Measurements from ENCODE around the gene LOXL3. TPM values are rescaled to one million over a fixed set of nuclear protein-coding genes. Genes with fewer than 3 reads are reported as not detected.
A peak's percentile ranks its signal among the peaks of the same experiment; 100 is the strongest.

Gene LOXL3
- total RNA-seq, 1 donor from 2014 or later, result 16.1 TPM

DNA sequence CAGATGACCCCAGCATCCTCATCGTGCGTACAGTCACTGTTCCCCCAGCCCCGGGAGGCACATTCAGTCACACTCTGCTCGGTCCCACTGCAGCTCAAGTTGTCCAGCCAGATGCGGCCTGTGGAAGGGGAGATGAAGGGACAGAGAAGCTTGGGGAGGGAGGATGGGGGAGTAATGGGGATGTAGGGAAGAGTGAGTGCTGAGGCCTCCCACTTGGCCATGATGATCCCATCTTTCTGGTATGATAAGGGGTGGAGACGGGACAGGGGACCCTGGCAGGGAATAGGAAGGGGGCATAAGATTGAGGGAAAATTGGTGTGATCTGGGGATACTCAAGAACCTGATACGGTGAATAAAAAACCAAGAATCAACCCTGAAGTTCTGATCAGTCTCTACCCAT lies 3.5 kb downstream of the LOXL3 start:
- no peak for DNase-seq

DNA sequence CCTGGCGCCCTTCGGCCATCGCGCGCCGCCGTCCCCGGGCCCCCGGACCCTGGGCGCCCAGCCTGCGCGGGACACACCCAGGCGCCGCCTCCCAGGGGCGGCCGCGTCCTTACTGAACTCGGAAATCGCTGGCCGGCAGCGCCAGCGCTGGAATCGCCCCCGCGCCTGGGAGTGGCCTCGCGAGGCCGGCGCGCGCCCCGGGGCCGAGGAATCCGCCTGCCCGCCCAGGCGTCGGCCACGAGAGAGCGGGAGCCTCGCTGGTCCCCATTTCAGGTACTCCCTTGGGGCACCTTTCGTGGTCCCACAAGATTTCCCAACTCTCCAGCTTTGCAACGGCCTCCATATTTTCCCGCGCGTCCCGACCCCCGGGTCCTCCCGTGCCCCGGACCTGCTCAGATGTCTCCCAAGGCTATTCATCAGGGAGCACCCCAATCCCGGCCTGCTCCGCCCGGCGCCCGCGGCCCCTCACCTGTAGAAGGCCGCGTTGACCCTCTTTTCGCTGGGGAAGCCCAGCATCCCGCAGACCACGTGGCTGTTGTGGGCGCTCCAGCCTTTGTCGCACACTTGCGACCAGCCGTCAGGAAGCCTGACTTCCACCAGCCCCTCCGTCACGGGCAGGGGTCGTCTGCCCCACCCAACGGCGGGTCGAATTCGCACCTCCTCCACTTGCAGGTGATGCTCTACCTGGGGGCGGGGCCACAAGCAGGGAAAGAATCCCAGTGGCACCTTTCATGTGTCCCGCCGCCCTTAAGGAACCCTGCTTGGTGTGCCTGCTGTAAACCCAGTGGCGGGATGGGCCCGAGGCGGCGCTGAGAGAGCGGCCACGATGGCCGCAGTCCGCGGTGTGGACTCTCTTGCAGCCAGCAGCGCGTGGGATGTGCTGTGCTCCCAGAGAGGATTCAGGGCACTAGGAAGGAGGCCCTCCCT lies 4.6 kb downstream of the LOXL3 start:
- no peak for DNase-seq

DNA sequence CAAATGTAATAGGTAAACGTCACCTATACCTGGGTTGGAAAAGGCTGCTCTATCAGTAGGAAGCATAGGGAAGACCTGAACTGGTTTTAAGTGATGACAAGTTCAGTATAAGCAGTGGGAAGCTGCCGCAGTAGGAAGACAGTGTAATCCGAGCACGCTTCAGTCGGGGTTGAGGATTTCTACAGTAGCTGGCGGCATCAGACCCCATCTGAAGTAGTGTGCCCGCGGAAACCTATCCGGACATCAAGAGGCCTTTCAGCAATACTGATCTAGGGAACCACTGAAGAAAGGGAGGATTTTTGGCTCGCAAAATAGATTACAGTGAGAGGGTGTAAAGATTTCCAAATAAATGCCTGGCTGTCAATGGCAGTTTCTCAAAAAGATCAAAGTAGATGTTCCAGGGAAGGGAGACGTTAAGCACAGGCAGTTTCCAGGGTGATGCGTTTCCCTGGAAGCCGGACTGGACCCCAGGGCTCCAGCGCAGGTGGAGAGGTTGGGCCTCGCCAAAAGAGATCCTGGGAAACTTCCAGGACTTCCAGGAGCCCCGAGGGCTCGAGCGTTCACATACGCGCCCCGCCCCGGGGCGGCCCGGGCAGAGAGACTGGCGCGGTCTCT lies 5.3 kb downstream of the LOXL3 start:
- no peak for DNase-seq

DNA sequence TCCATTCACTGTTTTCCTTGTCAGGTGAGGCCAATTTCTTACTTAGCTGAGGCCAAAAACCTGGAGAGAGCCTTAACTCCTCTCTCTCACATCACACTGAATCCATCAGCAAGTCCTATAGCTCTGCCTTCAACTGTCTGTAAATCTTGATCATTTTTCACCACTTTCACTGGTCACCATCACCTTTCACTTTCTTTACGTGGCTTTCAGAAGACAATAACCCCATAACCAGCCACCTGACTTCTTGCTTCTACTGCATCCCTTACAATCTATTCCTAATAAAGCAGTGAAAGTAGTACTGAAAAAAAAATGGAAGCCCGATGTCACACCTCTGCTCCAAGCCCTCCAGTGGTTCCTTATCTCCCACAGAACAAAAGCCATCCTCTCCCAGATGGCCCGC lies 7.7 kb downstream of the LOXL3 start:
- DNase-seq, result no peak

DNA sequence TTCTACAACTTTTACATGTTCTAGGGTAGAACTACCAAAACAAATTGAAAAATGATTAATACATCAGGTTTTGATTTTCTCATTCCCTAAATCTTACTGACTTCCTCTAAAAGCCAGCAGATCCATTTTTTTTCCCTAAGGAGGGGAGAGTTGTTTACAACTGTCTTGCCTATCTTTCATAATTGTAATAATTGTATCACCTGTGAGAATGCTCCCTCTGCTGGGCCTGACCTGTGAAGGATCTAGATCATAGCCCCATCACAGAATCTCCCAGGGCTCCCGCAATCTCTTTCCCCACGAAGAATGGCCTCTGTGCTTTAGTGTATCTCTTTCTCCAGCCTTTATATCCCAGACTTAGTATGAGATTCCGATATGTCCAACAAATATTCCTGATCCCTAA lies 9.1 kb downstream of the LOXL3 start:
- no peak for DNase-seq

DNA sequence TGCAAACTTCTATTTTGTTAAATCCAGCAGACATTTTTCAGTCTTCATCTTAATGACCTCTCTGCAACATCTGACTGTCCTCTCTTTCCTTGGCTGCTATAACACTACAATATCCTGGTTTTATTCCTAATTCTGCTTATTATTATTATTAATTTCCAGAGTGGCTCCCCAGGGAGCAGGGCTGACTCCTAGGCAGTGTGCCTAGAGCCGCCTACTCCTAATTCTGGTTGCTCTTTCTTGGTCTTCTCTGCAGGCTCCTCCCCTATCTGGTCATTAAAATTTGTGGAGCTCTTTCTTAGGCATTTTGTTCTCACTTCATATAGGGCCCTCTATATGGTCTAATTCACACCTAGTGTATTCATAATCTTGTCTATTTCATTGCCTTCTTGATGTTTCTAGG lies 10.8 kb downstream of the LOXL3 start:
- no peak for DNase-seq

DNA sequence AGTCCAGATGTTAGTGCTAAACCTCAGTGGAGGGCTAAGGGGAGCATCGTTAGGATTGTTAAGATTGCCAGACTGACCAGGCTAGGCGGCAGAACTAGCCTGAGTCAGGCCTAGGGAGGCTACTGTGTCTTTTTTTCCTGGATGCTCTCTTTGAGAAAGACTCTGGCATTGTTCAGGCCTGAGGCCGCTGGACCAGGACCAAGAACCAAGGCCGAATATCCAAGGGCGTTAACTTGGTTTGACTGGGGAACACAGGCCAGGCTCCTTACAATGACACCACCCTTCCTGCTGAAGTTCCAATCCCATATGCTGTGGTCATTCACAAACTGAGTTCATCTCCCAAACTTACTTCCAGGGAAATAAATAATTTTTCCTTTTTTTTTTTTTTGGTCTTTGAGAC lies 13.5 kb downstream of the LOXL3 start:
- DNase-seq, result no peak

DNA sequence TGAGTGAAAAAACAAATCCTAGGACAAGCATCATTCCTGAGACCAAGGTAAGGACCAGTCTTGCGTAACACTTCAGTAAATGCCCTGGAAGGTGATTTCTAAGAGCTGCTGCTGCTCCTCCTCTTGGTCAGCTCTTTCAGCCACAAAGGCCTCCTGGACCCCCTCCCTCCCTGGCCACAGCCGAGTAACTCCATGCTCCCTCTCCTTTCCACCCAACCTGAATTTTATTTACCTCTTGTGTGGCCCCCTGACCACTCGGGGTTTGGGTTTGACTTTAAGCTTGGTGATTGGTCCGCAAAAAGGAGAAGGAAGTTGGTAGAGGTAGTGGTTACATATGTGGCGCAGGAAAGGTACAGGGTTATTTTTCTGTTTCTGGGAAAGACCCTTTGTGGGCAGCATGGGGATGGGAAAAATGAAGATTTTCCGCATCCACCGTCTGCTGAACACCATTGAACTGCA lies 14.8 kb downstream of the LOXL3 start:
- DNase-seq, result no peak

DNA sequence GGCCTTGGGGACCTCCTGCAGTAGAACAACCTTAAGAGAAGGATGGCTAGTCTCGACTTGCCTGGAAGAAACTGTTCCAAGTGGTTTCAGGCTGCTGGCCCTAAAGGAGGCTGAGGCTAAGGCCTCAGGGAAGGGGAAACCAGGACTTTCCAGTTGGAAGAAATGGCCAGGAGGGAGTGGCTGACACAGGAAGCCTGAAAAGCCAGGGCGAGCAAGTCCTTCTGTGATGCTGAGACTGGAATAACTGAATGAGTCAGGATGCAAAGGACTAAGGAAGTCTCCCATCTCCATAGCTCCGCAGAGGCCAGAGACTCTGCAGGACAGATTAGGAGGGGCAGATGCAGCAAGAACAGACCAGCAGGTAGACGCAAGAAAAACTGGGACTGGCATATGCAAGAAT lies 16.6 kb downstream of the LOXL3 start:
- DNase-seq, result no peak

DNA sequence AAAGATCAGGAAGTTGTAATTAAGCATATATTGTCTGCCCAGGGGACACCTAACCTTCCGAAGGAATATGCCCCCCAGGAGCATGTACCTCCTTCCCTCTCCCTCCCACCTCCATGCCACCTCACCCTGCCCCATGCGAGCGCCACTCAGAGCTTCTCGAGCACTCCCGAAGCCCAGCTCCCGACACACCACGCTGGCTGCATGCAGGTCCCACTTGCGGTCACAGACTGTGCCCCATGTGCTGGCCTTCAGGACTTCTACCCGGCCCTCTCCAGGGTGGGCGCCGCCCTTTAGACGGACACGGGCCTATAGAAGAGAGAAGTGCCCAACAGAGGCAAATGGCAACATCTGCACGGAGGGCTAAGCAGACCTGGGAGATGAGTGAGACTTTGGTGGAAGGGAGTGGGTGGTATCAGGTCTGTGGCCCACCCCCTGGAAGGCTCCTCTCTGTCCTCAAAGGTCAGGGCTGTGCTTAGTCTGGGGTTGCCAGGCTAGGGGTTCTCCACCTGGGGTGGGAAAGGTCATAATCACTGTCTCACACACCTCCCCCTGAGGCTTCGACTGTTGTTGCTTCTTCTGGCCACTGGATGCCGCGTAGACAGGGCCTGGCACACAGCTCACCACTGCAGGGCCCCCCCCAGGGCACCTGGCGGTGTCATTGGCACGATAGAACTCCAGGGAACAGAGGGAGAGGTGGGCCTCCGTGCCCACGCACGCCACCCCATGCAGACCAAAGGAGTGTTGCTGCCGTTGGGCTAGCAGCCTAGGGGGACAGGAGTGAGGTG lies 17.4 kb downstream of the LOXL3 start:
- no peak for DNase-seq

DNA sequence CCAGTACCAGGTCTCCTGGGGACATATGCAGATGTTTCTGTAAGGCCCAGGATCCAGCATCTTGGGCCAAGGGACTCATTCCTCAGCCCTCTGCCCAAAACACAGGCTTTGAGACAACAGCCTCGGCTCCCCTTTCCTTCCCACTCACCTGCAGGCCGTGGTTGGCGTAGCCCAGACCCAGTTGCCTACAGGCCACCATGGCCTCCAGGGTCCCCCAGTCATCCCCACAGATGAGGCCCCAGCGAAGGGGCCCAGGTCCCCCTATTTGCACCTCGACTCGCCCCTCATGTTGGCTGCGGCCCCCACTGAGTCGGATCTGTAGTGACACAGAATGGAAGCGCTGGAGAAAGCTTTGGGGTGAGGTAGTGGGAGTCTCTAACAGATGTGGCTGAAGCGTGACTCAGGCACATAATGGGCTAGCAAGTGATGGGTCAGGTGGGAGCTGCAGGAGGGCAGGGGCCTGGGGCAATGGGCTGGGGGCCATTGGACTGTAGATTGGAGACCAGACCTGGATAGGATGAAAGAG lies 18.2 kb downstream of the LOXL3 start:
- DNase-seq, result no peak

DNA sequence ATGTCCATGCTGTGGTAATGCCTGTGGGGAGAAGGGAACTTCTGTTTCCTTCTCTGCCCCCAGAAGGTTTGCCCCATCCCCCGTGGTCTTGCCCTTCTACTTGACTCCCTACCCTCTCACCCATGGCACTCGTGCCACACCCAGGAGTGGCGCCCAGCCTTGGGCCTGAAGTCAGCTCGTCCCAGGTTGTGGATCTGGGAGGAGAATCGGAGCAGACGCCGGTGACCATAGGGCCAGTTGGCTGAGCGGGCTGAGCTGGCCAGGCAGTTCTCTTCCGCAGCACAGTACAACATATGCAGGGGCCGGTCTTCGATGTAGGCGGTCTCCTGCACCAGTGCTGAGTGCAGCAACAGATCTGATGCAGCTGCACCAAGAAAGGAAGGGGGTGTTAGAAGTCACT lies 19.3 kb downstream of the LOXL3 start:
- DNase-seq, result no peak

DNA sequence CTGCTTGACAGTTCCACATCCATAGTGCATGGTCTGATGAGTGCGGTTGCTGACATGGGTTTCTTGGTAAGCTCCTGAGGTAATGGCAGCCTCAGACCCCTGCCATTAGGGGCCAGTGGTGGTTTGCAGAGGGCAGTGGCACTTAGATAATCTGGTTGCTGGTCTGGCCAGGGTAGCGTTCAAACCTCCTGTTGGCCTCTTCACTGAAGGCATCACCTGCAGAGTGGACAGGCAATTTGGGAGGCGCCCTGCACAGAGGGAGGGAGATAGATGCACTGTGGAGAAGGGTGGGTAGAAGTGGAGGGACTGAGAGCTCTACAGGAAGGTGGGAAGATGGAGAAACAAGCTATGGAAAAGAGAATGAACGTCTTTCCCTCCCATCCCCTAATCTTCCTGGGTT lies 20.3 kb downstream of the LOXL3 start:
- no peak for DNase-seq

DNA sequence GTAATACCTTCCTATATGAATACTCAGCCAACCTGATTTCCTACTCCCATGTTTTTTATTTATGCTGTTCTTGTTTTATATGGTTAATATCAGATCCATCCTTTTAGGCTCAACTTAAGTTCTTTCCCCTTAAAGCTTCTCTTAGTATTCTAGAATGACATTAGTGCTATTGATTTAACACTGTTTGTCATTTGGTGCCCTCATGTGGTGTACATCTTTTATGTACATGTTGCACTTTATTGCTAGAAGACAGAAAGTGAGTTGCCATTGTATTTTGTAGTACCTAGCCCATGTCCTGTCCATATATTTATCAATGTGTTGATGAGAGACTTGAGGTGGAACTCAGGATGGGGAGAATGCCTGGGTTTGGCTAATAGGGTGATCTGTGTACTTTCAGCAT lies 21.5 kb downstream of the LOXL3 start:
- no peak for DNase-seq

DNA sequence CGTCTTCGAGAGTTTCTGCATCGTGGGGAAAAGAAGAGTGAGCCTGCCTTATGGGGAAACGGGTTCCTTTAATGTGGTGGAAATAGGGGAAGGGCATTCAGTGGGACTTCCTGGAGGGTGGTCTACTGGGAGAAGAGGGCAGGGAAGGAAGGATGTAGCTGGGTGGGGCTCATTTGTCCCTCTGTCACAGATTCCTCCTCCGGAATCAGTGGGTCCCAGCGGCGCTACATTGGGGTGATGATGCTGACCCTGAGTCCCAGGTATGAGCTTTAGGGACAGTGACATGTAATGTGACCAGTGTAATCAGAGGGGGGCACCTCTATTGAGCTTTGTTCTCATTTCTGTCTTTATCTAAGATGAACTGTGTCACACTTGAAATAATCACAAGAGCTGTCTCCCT lies 22.1 kb downstream of the LOXL3 start:
- no peak for DNase-seq

DNA sequence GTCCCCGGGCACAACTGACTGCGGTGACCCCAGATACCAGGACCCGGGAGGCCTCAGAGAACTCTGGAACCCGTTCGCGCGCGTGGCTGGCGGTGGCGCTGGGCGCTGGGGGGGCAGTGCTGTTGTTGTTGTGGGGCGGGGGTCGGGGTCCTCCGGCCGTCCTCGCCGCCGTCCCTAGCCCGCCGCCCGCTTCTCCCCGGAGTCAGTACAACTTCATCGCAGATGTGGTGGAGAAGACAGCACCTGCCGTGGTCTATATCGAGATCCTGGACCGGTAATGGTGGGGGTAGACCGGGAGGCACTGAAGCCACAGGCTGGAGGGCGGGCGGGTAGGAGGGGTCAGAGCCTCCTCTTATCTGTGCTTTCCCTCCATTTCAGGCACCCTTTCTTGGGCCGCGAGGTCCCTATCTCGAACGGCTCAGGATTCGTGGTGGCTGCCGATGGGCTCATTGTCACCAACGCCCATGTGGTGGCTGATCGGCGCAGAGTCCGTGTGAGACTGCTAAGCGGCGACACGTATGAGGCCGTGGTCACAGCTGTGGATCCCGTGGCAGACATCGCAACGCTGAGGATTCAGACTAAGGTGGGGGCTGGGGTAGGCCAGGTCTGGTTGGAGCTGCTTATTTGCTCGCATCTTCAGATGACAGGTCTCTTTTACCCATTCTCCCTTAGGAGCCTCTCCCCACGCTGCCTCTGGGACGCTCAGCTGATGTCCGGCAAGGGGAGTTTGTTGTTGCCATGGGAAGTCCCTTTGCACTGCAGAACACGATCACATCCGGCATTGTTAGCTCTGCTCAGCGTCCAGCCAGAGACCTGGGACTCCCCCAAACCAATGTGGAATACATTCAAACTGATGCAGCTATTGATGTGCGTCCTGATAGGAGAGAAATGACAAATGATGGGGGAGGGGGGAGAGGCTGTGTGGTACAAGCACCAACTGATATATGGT lies 23.2 kb downstream of the LOXL3 start:
- peak; percentile 20 for DNase-seq

DNA sequence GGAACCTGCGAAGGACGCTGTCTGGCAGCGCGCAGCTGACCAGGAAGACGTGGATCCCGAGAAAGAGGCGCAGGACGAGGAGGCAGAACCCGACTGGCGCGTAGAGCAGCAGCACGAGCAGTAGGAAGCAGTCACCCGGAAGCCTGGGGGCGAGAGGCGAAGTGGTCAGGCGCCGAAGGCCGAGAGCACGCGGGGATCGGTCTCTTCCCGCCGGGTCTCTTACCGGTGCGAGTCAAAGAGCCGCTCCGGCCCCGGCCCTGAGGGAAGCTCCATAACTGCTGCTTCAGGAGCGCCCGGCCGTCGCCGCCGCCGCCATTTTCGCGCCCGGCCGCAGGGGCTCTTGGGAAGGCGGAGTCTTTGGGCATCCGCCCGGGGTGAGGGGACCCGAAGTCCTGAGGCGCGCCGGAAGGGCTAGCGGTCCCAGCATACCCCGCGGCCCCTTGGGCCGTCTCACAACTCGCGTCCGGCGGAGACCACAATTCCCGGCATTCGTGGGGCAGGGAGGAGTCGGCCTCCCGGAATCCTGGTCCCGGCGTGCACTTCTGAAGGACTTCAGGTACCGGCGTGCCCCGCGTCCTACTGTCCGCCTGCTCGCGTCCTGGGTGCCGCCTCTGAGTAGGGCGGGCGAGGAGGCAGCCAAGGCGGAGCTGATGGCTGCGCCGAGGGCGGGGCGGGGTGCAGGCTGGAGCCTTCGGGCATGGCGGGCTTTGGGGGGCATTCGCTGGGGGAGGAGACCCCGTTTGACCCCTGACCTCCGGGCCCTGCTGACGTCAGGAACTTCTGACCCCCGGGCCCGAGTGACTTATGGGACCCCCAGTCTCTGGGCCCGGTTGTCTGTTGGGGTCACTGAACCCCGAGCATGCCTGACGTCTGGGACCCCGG lies 24.1 kb downstream of the LOXL3 start, which contains the start of the genes AUP1 and HTRA2:
Gene AUP1, minus strand, starts transcription at position 350 of the 882 bp plus-strand sequence. Its CDS starts 77 bp downstream, at position 273.
Gene HTRA2, plus strand, starts transcription at position 577 of the 882 bp plus-strand sequence. Its CDS starts 74 bp downstream, at position 651.
- DNase-seq, result peak; percentile 99

DNA sequence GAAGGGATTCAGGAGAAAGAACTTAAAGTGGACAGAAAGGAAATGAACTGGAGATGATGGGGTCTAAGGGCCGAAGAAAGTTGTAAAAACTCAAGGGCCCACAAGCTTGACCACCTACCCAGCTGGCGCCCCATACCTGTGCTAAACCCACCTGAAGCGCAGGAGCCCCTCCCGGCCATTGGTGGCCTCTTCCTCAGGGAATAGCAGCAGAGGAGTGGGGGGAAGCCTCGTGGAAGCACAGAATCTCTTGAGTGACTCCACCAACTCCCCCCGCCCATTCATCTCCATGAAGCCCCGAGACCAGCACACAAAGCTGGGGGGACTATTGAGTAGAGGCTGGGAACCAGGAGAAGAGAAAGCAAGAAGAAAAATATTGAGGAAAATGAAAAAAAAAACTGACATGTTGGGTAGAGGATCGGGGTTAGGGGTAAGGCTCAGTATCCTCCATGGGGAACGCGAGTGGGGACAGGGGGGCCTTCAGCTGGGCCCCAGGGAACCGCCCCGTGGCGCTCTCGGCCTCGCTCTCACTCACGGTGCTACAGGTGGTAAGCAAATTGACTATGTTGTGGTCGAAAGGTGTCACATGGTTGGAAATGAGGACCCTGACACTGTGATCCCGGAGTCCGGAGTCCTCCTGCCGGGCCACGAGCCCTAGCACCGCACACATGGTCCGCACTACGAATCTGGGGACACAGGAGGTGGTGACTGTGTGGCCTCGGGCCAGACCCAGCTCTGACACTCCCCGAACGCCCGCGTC lies 25.0 kb downstream of the LOXL3 start:
- DNase-seq, result no peak

DNA sequence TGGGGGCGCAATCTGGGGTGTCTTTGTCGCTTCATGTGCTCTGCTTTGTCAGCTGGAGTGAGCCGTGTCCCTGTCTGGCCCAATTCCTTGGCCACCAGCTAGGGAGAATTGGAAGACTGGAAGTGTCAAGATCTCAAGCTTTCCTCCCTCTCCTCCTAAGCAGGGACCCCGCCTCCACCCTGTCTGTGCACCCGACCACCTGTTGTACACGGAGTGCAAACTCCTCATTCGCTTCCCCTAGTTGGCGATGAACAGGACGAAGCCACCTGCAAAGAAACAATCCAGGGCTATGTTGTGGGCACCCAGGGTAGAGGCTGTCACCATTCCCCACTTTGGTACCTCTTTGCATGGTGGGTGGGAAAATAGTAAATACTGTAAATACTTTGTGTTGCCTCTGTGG lies 26.0 kb downstream of the LOXL3 start:
- DNase-seq, result no peak

Measured in occipital lobe (tissue), 2 donors.